ENCODE data around the gene LRMDA. TPM values are rescaled to one million over a fixed set of nuclear protein-coding genes. Genes with fewer than 3 reads are reported as not detected.

LRMDA gene
- total RNA-seq, 3 donors from 2014 or later (not counting 1 experiment from before 2014, with no cell fraction given) = 1.4 to 2.4 (median 2.1) TPM

- no peak for DNase-seq
- no peak overlapping the region for H3K27ac Mint-ChIP-seq
- no peak for ATAC-seq
- H3K36me3 ChIP-seq (ENCODE audit: control insufficient read depth, insufficient read depth, low read length) = no peaks in the 10 kb centered on the region
- 91% methylated on average over 4 of the region's 4 CpGs for WGBS (ENCODE audit: insufficient coverage)
- H3K9me3 Mint-ChIP-seq = no peaks in the 10 kb centered on the region
- TF ChIP-seq CTCF (IDR thresholded peaks at IDR 0.05) = no peak
- no peaks in the 10 kb centered on the region for H3K9me3 ChIP-seq (ENCODE audit: control insufficient read depth, insufficient read depth, low read length)
- H3K4me3 Mint-ChIP-seq = no peak overlapping the region
- H3K4me1 Mint-ChIP-seq = no peaks in the 10 kb centered on the region
- no peak overlapping the region for H3K4me3 ChIP-seq (ENCODE audit: low read length)
- no peaks in the 10 kb centered on the region for H3K27me3 Mint-ChIP-seq (ENCODE audit: low read depth in 2 of 2)
- no peaks in the 10 kb centered on the region for H3K27me3 ChIP-seq (ENCODE audit: control insufficient read depth, insufficient read depth, low read length)
- no peaks in the 10 kb centered on the region for H3K4me1 ChIP-seq (ENCODE audit: control insufficient read depth, insufficient read depth, low read length)
- H3K36me3 Mint-ChIP-seq = no peaks in the 10 kb centered on the region
- no peak overlapping the region for H3K27ac ChIP-seq (ENCODE audit: low read length)
- intact Hi-C loops (cut with micrococcal nuclease) = no loop called here
These were observed 770.5 kb downstream of the LRMDA start for GRCh38 chr10:76201962-76202361.

- Histone ChIP-seq H3K27ac (ENCODE audit: low read length) (no peak overlapping the region), H3K36me3 (ENCODE audit: control insufficient read depth, insufficient read depth, low read length) (no peaks in the 10 kb centered on the region), H3K9me3 (ENCODE audit: control insufficient read depth, insufficient read depth, low read length) (no peaks in the 10 kb centered on the region), H3K4me3 (ENCODE audit: low read length) (no peak overlapping the region), H3K27me3 (ENCODE audit: control insufficient read depth, insufficient read depth, low read length) (no peaks in the 10 kb centered on the region), H3K4me1 (ENCODE audit: control insufficient read depth, insufficient read depth, low read length) (no peaks in the 10 kb centered on the region)
- 100% methylated on average over 1 of the region's 1 CpG for WGBS (ENCODE audit: insufficient coverage)
- Mint-ChIP-seq H3K36me3 (no peaks in the 10 kb centered on the region), H3K4me3 (no peak overlapping the region), H3K4me1 (no peaks in the 10 kb centered on the region), H3K27me3 (ENCODE audit: low read depth in 2 of 2) (no peaks in the 10 kb centered on the region), H3K27ac (no peak overlapping the region), H3K9me3 (no peaks in the 10 kb centered on the region)
- no peak for ATAC-seq
- TF ChIP-seq CTCF (IDR thresholded peaks at IDR 0.05) = no peak
- intact Hi-C loops (cut with micrococcal nuclease) = no loop called here
- DNase-seq = no peak
These were observed 771.4 kb downstream of the LRMDA start for GRCh38 chr10:76202777-76203176.

GRCh38 chr10:76205361-76205760, 773.9 kb downstream of the LRMDA start:
- no peaks in the 10 kb centered on the region for H3K9me3 Mint-ChIP-seq
- no peaks in the 10 kb centered on the region for H3K4me1 Mint-ChIP-seq
- H3K27ac ChIP-seq (ENCODE audit: low read length) = no peak overlapping the region

More at GRCh38 chr10:76205361-76205760, 773.9 kb downstream of the LRMDA start:
- Mint-ChIP-seq H3K4me3 (no peak overlapping the region), H3K27ac (no peak overlapping the region), H3K27me3 (ENCODE audit: low read depth in 2 of 2) (no peaks in the 10 kb centered on the region), H3K36me3 (no peaks in the 10 kb centered on the region)
- DNase-seq = no peak
- Histone ChIP-seq H3K4me1 (ENCODE audit: control insufficient read depth, insufficient read depth, low read length) (no peaks in the 10 kb centered on the region), H3K9me3 (ENCODE audit: control insufficient read depth, insufficient read depth, low read length) (no peaks in the 10 kb centered on the region), H3K36me3 (ENCODE audit: control insufficient read depth, insufficient read depth, low read length) (no peaks in the 10 kb centered on the region), H3K27me3 (ENCODE audit: control insufficient read depth, insufficient read depth, low read length) (no peaks in the 10 kb centered on the region), H3K4me3 (ENCODE audit: low read length) (no peak overlapping the region)
- intact Hi-C loops (cut with micrococcal nuclease) = no loop called here
- TF ChIP-seq CTCF (IDR thresholded peaks at IDR 0.05) = no peak
- no peak for ATAC-seq
- WGBS (ENCODE audit: insufficient coverage) = 35% methylated on average over 2 of the region's 2 CpGs

Data from natural killer cell (primary cell).